ENCODE data around the gene CSF2RB.

DNA sequence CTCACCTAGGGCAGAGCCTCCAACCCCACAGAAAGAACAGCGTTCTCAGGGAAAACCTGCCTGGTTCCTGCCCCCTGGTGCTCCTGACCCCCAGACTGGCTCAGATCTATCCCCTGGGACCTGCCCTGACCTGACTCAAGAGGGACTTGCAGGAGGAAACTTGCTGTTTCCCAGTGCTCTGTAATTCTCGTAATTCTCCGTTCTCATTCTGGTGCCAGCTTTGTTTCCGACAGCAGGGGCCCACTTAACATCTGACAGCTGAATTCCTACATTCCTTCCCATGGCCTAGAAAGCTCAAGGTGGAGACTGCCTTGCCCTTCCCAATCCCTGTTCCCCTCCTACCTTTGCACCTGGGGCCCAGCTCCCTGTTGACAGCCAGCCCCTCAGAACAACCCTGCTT is 12.5 kb upstream of the CSF2RB start:
- no peak for TF ChIP-seq POLR2A (IDR thresholded peaks at IDR 0.05)
- TF ChIP-seq, protein P1, sequence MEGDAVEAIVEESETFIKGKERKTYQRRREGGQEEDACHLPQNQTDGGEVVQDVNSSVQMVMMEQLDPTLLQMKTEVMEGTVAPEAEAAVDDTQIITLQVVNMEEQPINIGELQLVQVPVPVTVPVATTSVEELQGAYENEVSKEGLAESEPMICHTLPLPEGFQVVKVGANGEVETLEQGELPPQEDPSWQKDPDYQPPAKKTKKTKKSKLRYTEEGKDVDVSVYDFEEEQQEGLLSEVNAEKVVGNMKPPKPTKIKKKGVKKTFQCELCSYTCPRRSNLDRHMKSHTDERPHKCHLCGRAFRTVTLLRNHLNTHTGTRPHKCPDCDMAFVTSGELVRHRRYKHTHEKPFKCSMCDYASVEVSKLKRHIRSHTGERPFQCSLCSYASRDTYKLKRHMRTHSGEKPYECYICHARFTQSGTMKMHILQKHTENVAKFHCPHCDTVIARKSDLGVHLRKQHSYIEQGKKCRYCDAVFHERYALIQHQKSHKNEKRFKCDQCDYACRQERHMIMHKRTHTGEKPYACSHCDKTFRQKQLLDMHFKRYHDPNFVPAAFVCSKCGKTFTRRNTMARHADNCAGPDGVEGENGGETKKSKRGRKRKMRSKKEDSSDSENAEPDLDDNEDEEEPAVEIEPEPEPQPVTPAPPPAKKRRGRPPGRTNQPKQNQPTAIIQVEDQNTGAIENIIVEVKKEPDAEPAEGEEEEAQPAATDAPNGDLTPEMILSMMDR (IDR thresholded peaks at IDR 0.05): no peak
